Activated naive CD8-positive, alpha-beta T cell treated with anti-CD3 and anti-CD28 coated beads, Interleukin-2, amount 50 U/mL, for 24 hours (primary cell): ENCODE measurements around the gene PRSS12.
A peak's percentile ranks its signal among the peaks of the same experiment; 100 is the strongest.

Experiments used
- ATAC-seq: fragments of 150-1000 bp; cut with Tn5 transposase; one replicate; pipeline ENCODE4 v1.10.0; 2021
- DNase-seq: peaks from one replicate; pipeline ENCODE4 v3.0.0; 2021
- H3K27ac Mint-ChIP-seq: one replicate; pipeline ENCODE4 v1.8.0; 2021; ENCODE audit warnings: mild to moderate bottlenecking, mixed read lengths
- H3K27me3 Mint-ChIP-seq: one replicate; pipeline ENCODE4 v1.8.0; 2021; ENCODE audit warnings: mixed read lengths
- H3K36me3 Mint-ChIP-seq: one replicate; pipeline ENCODE4 v1.8.0; 2021; ENCODE audit warnings: low read depth, mixed read lengths
- H3K4me1 Mint-ChIP-seq: one replicate; pipeline ENCODE4 v1.8.0; 2021; ENCODE audit warnings: mixed read lengths
- H3K4me3 Mint-ChIP-seq: one replicate; pipeline ENCODE4 v1.8.0; 2021; ENCODE audit warnings: mild to moderate bottlenecking, moderate library complexity, mixed read lengths
- H3K9me3 Mint-ChIP-seq: one replicate; pipeline ENCODE4 v1.8.0; 2021; ENCODE audit warnings: mixed read lengths

Gene PRSS12

DNA sequence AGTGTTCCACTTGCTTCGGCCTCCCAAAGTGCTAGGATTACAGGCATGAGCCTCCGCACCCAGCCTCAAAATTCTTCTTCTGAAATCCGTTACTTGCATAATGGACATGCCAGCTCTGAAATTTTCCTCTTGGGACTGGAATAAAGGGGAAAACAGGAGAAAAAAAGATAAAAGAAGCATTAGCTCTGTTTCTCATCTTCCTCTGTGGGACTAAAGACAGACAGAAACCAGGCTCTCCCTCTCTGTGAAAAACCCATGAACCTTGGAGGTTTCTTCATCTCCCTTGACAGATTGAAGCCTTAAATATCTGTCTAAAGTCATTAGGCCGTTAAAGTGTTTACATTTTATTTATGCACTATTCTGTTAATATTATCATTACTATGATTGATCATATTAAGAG, 19.4 kb upstream of the PRSS12 start:
- no peaks in the 10 kb centered on the region for H3K36me3 Mint-ChIP-seq
- H3K4me1 Mint-ChIP-seq, result no peaks in the 10 kb centered on the region
- no peak overlapping the region for H3K27ac Mint-ChIP-seq
- ATAC-seq (no peak), DNase-seq (no peak)
- no peak overlapping the region for H3K4me3 Mint-ChIP-seq
- H3K27me3 Mint-ChIP-seq, result peaks cover 11% of the 10 kb centered on the region
- H3K9me3 Mint-ChIP-seq, result no peaks in the 10 kb centered on the region

DNA sequence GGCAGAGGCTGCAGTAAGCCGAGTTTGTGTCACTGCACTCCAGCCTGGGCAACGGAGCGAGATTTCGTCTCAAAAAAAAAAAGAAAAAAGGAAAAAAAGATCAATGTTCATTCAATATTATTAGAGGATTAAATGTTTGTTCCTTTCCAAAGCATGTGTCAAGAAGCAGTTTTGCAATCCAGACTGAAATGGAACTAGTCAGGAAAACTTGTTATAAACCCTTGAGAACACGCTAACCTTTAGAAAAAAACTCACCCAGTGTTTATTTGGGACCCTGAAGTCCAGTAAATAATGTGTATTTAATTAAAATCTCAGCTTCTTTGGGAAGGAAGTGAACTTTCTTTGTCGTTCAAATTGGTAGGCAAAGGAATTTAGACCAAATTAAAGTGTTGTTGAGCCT, 16.4 kb upstream of the PRSS12 start:
- no peak overlapping the region for H3K4me3 Mint-ChIP-seq
- H3K27ac Mint-ChIP-seq, result no peak overlapping the region
- DNase-seq (no peak), ATAC-seq (no peak)
- no peaks in the 10 kb centered on the region for H3K4me1 Mint-ChIP-seq
- no peaks in the 10 kb centered on the region for H3K36me3 Mint-ChIP-seq
- H3K27me3 Mint-ChIP-seq, result peaks cover 9% of the 10 kb centered on the region
- no peaks in the 10 kb centered on the region for H3K9me3 Mint-ChIP-seq

DNA sequence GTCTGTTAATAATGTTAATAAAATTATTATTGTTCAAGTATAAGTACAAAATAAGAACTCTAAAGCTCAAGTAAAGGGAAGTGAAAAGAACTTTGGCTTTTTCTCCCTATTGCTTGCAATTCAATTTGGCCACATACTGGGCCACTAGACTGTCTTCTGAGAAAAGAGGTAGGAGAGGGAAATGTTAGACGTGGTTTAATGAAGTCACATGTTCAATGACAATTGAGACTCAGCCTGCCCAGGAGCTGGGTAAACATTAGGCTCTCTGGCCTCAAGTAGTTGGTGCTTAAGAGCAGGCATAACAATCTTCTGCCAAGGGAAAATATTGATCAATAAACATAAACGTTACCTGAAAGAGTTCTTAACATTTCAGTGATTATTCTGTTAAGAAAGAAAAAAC, 15.1 kb upstream of the PRSS12 start:
- Mint-ChIP-seq H3K36me3 (no peaks in the 10 kb centered on the region), H3K27me3 (peaks cover 12% of the 10 kb centered on the region), H3K9me3 (no peaks in the 10 kb centered on the region), H3K27ac (no peak overlapping the region), H3K4me3 (no peak overlapping the region), H3K4me1 (no peaks in the 10 kb centered on the region)
- ATAC-seq, result no peak
- no peak for DNase-seq

DNA sequence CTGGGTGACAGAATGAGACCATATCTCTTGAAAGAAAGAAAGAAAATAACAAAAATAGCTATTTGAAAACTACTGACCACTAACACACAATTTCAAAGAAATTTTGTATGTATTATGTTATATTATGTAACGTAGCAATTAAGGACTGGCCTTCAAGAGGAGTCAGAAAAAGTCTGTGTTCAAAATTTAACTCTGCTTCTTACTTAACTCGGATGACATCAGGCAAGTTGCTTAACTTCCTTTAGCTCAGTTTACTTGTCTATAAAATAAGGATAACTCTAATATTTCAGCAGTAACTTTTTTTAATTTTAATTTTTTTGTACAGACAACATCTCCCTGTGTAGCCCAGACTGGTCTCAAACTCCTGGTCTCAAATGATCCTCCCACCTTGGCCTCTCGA, 14.6 kb upstream of the PRSS12 start:
- DNase-seq (no peak), ATAC-seq (no peak)
- Mint-ChIP-seq H3K27me3 (peaks cover 12% of the 10 kb centered on the region), H3K27ac (no peak overlapping the region), H3K36me3 (no peaks in the 10 kb centered on the region), H3K4me1 (no peaks in the 10 kb centered on the region), H3K9me3 (no peaks in the 10 kb centered on the region), H3K4me3 (no peak overlapping the region)

DNA sequence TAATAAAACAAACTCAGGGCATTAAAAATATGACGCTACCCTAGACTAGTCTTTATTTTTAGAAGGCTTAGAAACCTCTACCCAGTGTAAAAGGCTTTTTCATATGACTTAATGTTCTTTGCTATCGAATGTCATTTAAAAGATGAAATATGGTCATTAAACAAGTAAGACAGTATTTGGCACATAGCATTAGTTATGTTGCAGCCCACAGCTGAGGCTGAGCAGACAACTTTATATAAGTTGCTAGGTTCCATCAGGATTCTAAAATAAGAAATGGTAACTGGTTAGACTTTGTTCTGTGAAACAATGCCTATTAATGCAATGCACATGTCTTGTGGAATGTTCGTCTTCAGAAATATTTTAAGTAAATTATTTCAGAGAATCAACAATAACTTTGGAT, 10.4 kb upstream of the PRSS12 start:
- ATAC-seq (no peak), DNase-seq (no peak)
- H3K27me3 Mint-ChIP-seq, result peaks cover 13% of the 10 kb centered on the region
- no peaks in the 10 kb centered on the region for H3K9me3 Mint-ChIP-seq
- H3K4me3 Mint-ChIP-seq, result no peak overlapping the region
- no peaks in the 10 kb centered on the region for H3K36me3 Mint-ChIP-seq
- H3K27ac Mint-ChIP-seq, result no peak overlapping the region
- H3K4me1 Mint-ChIP-seq, result no peaks in the 10 kb centered on the region

DNA sequence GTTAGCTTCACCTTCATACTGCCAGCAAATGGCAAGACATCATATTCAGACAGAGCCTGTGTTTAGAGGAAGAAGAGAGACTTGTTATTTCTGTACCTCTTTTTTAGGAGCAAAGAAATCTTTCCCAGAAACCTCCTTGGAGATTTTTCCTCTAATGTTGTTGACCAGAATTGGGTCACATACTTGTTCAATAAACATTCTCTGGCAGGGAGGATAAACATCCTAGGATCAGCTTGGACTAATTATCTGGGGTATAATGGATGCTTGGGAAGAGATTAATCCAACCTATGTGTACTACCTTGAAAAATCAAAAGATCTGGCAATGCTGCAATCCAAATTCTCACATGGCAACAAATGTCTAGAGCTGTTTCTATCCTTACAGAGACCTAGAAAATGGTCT, 8.4 kb upstream of the PRSS12 start:
- no peak overlapping the region for H3K4me3 Mint-ChIP-seq
- no peaks in the 10 kb centered on the region for H3K4me1 Mint-ChIP-seq
- no peaks in the 10 kb centered on the region for H3K9me3 Mint-ChIP-seq
- no peak for DNase-seq
- H3K27ac Mint-ChIP-seq, result no peak overlapping the region
- ATAC-seq, result no peak
- no peaks in the 10 kb centered on the region for H3K36me3 Mint-ChIP-seq
- H3K27me3 Mint-ChIP-seq, result peaks cover 20% of the 10 kb centered on the region

DNA sequence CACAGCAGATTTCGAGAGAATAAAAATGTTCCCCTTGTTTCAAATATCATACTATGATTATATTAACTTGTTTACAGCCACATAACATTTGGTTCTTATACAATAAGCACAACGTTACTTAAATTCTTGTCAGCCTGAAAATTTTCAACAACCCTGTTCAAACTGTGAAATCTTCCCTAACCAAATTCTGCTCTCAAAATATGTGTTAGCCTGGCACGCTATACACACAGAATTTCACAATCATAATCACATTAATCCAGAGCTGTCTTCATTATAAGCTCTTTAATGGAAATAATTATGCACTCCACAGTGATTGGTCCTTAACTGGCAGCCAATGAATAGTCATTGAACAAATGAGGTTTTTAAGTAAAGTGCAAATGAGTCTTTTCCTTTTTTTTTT, 7.3 kb upstream of the PRSS12 start:
- DNase-seq, result no peak
- ATAC-seq, result no peak
- Mint-ChIP-seq H3K36me3 (no peaks in the 10 kb centered on the region), H3K9me3 (no peaks in the 10 kb centered on the region), H3K4me3 (no peak overlapping the region), H3K4me1 (no peaks in the 10 kb centered on the region), H3K27me3 (peaks cover 28% of the 10 kb centered on the region), H3K27ac (no peak overlapping the region)

DNA sequence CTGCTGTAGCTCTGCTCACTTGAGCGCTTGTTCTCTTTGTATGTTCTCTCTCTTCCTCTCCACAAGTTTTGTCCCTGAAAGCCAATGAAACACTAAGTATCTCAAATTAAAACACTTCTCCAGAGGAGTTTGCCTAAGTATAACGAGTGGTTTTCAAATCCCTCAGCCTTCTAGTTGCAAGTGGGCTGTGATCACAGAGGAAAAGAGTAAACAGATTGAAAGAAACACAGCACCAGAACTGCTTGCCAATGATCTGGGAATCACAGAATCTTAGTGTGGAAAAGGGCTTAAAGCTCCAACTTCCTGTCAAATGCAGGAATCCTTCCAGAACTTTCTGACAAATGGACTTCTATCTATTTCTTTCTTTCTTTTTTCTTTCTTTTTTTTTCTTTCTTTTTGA, 4.8 kb upstream of the PRSS12 start:
- no peak for DNase-seq
- Mint-ChIP-seq H3K27ac (no peak overlapping the region), H3K4me1 (peaks cover 7% of the 10 kb centered on the region), H3K27me3 (peaks cover 46% of the 10 kb centered on the region), H3K9me3 (no peaks in the 10 kb centered on the region), H3K36me3 (no peaks in the 10 kb centered on the region), H3K4me3 (no peak overlapping the region)
- ATAC-seq, result no peak

DNA sequence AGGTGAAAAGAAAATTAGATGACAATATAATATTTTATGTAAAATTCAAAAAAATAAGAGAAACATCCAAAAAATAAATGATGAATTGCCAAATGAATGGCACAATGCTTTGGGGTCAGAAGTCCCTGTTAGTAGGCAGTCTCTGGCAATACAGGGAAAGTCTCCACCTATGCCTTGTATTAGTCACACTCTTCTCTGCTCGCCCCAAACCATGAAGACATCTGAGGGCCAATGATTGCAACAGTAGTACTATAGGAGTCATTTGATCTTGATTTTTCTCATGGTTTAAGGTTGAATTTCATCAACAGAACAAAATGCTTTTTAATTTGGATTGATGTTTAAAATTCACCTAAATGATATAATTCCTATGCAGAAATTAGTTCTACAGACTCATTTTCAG, 3.9 kb upstream of the PRSS12 start:
- no peaks in the 10 kb centered on the region for H3K36me3 Mint-ChIP-seq
- H3K9me3 Mint-ChIP-seq, result no peaks in the 10 kb centered on the region
- no peak overlapping the region for H3K4me3 Mint-ChIP-seq
- ATAC-seq (no peak), DNase-seq (no peak)
- peaks cover 10% of the 10 kb centered on the region for H3K4me1 Mint-ChIP-seq
- H3K27ac Mint-ChIP-seq, result no peak overlapping the region
- peaks cover 52% of the 10 kb centered on the region for H3K27me3 Mint-ChIP-seq

DNA sequence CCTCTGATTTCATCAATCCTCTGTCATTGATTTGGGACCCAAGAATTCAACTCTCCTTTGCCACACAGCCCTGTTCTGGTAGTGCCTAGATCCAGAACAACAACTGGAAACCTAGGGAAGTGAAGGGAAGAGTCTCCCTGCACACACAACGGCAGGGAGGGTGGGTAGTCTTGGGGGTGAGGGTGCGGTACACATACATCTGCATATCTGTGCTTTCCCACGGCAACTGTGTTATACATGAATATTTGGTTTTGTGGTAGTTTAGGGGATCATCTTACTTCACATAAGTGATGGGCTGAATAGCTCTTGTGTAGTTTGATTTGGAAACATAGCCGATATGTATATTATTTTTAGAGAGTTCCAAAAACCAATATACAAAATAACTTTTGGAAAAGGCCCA, 3.3 kb upstream of the PRSS12 start:
- no peak for DNase-seq
- peaks cover 57% of the 10 kb centered on the region for H3K27me3 Mint-ChIP-seq
- no peak overlapping the region for H3K4me3 Mint-ChIP-seq

DNA sequence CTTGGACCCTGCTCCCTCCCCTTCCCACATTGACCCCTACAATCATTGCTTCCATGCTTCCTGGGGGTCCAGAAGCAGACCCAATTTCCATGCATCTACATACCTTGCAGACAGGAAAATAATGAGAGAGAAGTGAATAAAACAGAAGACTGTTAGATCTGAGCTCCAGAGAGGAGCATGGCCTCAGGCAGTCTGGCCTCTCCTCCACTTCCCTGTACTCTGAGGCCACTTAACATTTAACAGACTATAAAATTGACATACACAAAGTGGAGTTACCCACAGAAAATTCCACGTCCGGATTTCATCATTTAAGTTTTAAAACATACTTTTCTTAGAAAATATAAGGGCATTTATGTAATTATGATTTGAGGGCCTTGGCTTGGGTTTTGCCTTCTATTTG, 2.1 kb upstream of the PRSS12 start:
- Mint-ChIP-seq H3K9me3 (no peaks in the 10 kb centered on the region), H3K4me1 (peaks cover 17% of the 10 kb centered on the region), H3K36me3 (no peaks in the 10 kb centered on the region), H3K4me3 (no peak overlapping the region), H3K27me3 (peaks cover 65% of the 10 kb centered on the region), H3K27ac (no peak overlapping the region)
- DNase-seq (no peak), ATAC-seq (no peak)

More for the DNA sequence above, 3.3 kb upstream of the PRSS12 start:
- Mint-ChIP-seq H3K4me1 (peaks cover 15% of the 10 kb centered on the region), H3K27ac (no peak overlapping the region), H3K36me3 (no peaks in the 10 kb centered on the region), H3K9me3 (no peaks in the 10 kb centered on the region)
- ATAC-seq, result no peak

DNA sequence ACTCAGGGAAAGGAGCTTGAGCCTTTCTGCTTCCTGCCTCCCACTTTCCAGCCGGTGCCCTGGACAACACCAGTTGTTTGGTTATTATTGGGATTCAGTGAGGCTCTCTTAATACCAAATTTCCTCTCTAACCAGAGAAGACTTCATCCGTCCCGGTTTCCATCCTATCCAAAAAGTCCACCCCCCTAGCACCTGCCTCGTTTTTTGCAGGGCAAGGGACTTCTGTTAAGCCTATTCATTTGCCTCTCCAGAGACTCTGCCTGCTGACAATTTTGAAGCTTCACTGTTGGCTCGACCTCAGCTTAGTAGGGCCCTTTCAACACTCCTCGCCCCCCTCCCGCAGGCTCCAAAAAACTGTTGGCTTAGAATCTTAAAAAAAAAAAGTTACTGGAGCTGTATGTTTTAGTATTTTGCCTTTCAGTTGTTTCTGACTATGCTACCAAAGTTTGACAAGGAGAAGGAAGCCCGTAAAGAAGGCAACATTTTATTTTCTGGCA, 779 bp upstream of the PRSS12 start:
- no peak for ATAC-seq
- Mint-ChIP-seq H3K36me3 (no peaks in the 10 kb centered on the region), H3K27ac (no peak overlapping the region), H3K4me1 (peaks cover 17% of the 10 kb centered on the region), H3K4me3 (peak overlapping the region; percentile 71), H3K27me3 (peaks cover 69% of the 10 kb centered on the region), H3K9me3 (no peaks in the 10 kb centered on the region)
- no peak for DNase-seq

DNA sequence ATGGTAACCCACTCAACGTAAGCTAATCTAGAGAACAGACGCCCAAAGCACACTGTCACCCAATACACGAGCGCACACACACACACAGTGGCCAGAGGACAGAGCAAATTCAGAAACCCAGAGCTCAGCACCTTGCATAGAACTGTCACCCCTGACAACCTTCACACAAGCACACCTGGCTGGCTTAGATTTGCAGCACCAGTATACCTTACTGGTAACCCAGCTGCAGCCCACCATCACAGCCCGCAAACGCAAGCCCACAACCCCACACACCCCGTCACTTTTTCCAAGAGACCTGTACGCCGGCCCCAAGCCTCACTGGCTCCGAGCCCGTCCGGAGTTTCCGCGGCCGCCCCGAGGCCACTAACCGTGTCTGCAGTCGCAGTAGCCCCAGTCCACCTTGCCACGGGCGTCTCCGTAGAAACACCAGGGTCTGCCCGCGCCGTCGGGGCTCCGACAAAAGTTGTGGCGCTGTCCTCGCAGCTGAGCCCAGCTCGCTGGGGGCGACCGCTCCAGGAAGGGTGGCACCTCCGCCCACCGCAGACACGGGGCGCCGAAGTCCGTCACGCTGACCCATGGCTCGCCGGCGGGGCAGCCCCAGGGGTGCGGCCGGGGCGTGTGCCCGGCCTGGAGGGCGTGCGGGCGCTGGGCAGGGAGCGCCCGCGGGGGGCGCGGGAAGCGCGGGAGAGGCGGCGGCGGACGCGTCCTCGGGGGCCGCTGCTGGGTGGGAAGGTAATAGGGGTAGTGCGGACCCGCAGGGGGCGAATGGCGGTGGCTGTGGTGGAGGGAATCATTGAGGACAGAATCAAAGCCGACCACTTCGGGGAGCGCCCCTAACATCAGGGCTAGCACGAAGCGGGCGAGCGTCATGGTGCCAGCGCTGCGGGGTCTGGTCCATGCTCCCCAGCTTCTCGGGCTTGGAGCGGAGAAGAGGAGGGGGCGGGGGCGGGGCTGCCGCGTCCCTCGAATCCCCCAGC, 664 bp downstream of the PRSS12 start:
- DNase-seq (no peak), ATAC-seq (peak; percentile 38)
- H3K27ac Mint-ChIP-seq, result peak overlapping the region; percentile 35
- peaks cover 66% of the 10 kb centered on the region for H3K27me3 Mint-ChIP-seq
- H3K9me3 Mint-ChIP-seq, result no peaks in the 10 kb centered on the region
- H3K4me1 Mint-ChIP-seq, result peaks cover 17% of the 10 kb centered on the region
- H3K4me3 Mint-ChIP-seq, result peak overlapping the region; percentile 61
- no peaks in the 10 kb centered on the region for H3K36me3 Mint-ChIP-seq

DNA sequence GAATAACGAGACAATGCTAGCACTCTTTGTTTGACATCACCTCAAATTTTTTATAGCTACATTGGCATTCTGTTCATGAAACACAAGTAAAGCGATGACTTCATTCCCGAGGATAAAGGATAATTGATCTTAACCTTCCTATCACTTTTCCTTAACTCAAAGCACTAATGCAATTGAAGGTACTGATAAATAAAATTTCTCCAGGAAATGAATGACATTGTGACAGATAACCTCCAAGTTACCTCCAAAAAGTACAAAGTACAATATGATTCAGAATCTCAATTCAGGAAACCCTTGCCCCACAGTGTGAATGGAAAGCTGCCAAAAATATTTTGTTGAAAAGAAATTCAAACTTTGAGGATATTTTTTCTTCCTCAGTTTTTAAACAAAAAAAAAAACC, 1.8 kb downstream of the PRSS12 start:
- ATAC-seq (no peak), DNase-seq (no peak)
- Mint-ChIP-seq H3K4me3 (no peak overlapping the region), H3K27ac (no peak overlapping the region), H3K9me3 (no peaks in the 10 kb centered on the region), H3K4me1 (peaks cover 17% of the 10 kb centered on the region), H3K36me3 (no peaks in the 10 kb centered on the region), H3K27me3 (peaks cover 59% of the 10 kb centered on the region)

DNA sequence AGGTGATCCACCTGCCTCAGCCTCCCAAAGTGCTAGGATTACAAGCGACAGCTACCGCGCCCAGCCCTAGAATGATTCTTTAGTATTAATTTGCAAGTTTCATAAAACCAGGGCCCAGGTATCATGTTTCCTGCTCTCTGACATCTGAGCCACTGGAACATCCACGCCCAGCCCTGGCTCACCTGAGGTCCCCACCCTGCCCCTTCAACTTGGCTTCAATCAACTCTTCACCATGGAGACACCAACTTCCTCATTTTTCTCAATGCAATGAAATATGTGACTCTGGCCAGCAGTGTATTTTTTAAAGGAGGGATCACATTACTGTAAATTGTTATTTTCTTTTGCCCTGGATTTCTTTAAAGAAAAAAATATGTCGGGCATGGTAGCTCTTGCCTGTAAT, 3.9 kb downstream of the PRSS12 start:
- Mint-ChIP-seq H3K4me1 (peaks cover 17% of the 10 kb centered on the region), H3K36me3 (no peaks in the 10 kb centered on the region), H3K9me3 (no peaks in the 10 kb centered on the region), H3K27me3 (peaks cover 41% of the 10 kb centered on the region), H3K27ac (no peak overlapping the region), H3K4me3 (no peak overlapping the region)
- DNase-seq (no peak), ATAC-seq (no peak)
